HEK293 (cell line): ENCODE measurements around the gene BDKRB2.

Source experiments
- CTCF ChIA-PET: fragments of 350-600 bp; formaldehyde crosslinking; extraction: SDS; loops from one replicate; lab custom pipeline; 2021; ENCODE audit warnings: antibody characterized with exemption; lab: Yijun Ruan, JAX
- POLR2A ChIA-PET: fragments of 300-600 bp; formaldehyde crosslinking; extraction: SDS; loops from one replicate; lab custom pipeline; 2020; ENCODE audit warnings: antibody characterized with exemption, inconsistent platforms; lab: Yijun Ruan, JAX
- H3K27ac ChIP-seq: fragments of 200-500 bp; sonication (Bioruptor generic); 2 replicates; pipeline ENCODE4 v1.5.1; 2014; ENCODE audit warnings: low read depth, low read length, control low read depth, inconsistent platforms; ENCODE audit errors: extremely low read depth
- H3K36me3 ChIP-seq, 2 experiments: fragments of 200-500 bp in 1 of 2; sonication (Bioruptor generic) in 1 of 2; 1 replicate in 1 of 2; 2 replicates in 1 of 2; pipeline ENCODE4 v1.5.1; 2014 to 2017; ENCODE audit warnings: inconsistent platforms in 2 of 2, low read length in 2 of 2; ENCODE audit not compliant: control insufficient read depth in 2 of 2, insufficient read depth in 1 of 2
- H3K4me1 ChIP-seq: fragments of 200-500 bp; sonication (Bioruptor generic); 2 replicates; pipeline ENCODE4 v1.5.1; 2014; ENCODE audit warnings: mild to moderate bottlenecking, low read length, inconsistent platforms; ENCODE audit not compliant: control insufficient read depth, insufficient read depth
- H3K4me3 ChIP-seq: 2 replicates; pipeline ENCODE4 v1.5.1; 2011; ENCODE audit warnings: low read depth, mild to moderate bottlenecking, control low read depth, low read length, moderate library complexity
- H3K9me3 ChIP-seq: fragments of 200-500 bp; sonication (Bioruptor generic); 2 replicates; pipeline ENCODE4 v1.5.1; 2014; ENCODE audit warnings: low read depth, low read length, inconsistent platforms; ENCODE audit not compliant: control insufficient read depth, insufficient read depth
- MYNN ChIP-seq: fragments of 450-650 bp; formaldehyde crosslinking; IDR thresholded peaks from 2 replicates; pipeline ENCODE4 v1.5.1; 2016; ENCODE audit warnings: missing biosample characterization, missing genetic modification characterization, borderline replicate concordance
- RBAK ChIP-seq: fragments of 450-650 bp; formaldehyde crosslinking; IDR thresholded peaks from 2 replicates; pipeline ENCODE4 v1.5.1; 2016; ENCODE audit warnings: missing biosample characterization, missing genetic modification characterization
- SETDB1 ChIP-seq: IDR thresholded peaks from one replicate; pipeline ENCODE4 v1.6.1; 2017; ENCODE audit warnings: mild to moderate bottlenecking, low read length, moderate library complexity, mixed read lengths; ENCODE audit not compliant: insufficient read length
- TRIM28 ChIP-seq: IDR thresholded peaks from 2 replicates; pipeline ENCODE4 v1.6.1; 2011; ENCODE audit warnings: low read length, control low read depth, borderline replicate concordance
- ZBTB1 ChIP-seq: fragments of 450-650 bp; formaldehyde crosslinking; IDR thresholded peaks from 2 replicates; pipeline ENCODE4 v1.5.1; 2016; ENCODE audit warnings: missing biosample characterization, missing genetic modification characterization
- ZBTB17 ChIP-seq: fragments of 450-650 bp; formaldehyde crosslinking; IDR thresholded peaks from 2 replicates; pipeline ENCODE4 v1.5.1; 2016; ENCODE audit warnings: missing biosample characterization, missing genetic modification characterization
- ZNF138 ChIP-seq: fragments of 450-650 bp; formaldehyde crosslinking; IDR thresholded peaks from 2 replicates; pipeline ENCODE4 v1.5.1; 2016; ENCODE audit warnings: missing biosample characterization, missing genetic modification characterization, borderline replicate concordance
- ZNF24 ChIP-seq: fragments of 450-650 bp; formaldehyde crosslinking; IDR thresholded peaks from 2 replicates; pipeline ENCODE4 v1.5.1; 2016; ENCODE audit warnings: missing biosample characterization, missing genetic modification characterization
- ZNF311 ChIP-seq: fragments of 450-650 bp; formaldehyde crosslinking; IDR thresholded peaks from 2 replicates; pipeline ENCODE4 v1.5.1; 2017; ENCODE audit warnings: missing biosample characterization, missing genetic modification characterization, borderline replicate concordance
- ZNF335 ChIP-seq: fragments of 450-650 bp; formaldehyde crosslinking; conservative IDR thresholded peaks from 2 replicates; pipeline ENCODE4 v1.5.1; 2016; ENCODE audit warnings: missing biosample characterization, missing genetic modification characterization
- ZNF404 ChIP-seq: fragments of 450-650 bp; formaldehyde crosslinking; IDR thresholded peaks from 2 replicates; pipeline ENCODE4 v1.5.1; 2017; ENCODE audit warnings: missing biosample characterization, missing genetic modification characterization
- ZNF530 ChIP-seq: fragments of 450-650 bp; formaldehyde crosslinking; IDR thresholded peaks from 2 replicates; pipeline ENCODE4 v1.5.1; 2016; ENCODE audit warnings: low read depth, missing biosample characterization, missing genetic modification characterization
- ZNF548 ChIP-seq: fragments of 450-650 bp; formaldehyde crosslinking; IDR thresholded peaks from 2 replicates; pipeline ENCODE4 v1.5.1; 2016; ENCODE audit warnings: missing biosample characterization, missing genetic modification characterization
- ZNF555 ChIP-seq: fragments of 450-650 bp; formaldehyde crosslinking; conservative IDR thresholded peaks from 2 replicates; pipeline ENCODE4 v1.5.1; 2017; ENCODE audit warnings: missing biosample characterization, mild to moderate bottlenecking, missing genetic modification characterization, inconsistent platforms
- ZNF624 ChIP-seq: fragments of 450-650 bp; formaldehyde crosslinking; IDR thresholded peaks from 2 replicates; pipeline ENCODE4 v1.5.1; 2017; ENCODE audit warnings: missing biosample characterization, missing genetic modification characterization
- ZNF629 ChIP-seq: fragments of 450-650 bp; formaldehyde crosslinking; IDR thresholded peaks from 2 replicates; pipeline ENCODE4 v1.5.1; 2017; ENCODE audit warnings: missing biosample characterization, missing genetic modification characterization
- ZNF76 ChIP-seq: fragments of 450-650 bp; formaldehyde crosslinking; IDR thresholded peaks from 2 replicates; pipeline ENCODE4; 2016; ENCODE audit warnings: low read depth, missing biosample characterization, missing genetic modification characterization, borderline replicate concordance
- ZNF830 ChIP-seq: fragments of 450-650 bp; IDR thresholded peaks from 2 replicates; pipeline ENCODE4 v1.5.0; 2018; ENCODE audit warnings: missing biosample characterization, missing genetic modification characterization, low read depth, mild to moderate bottlenecking, moderate library complexity
- ZSCAN16 ChIP-seq: fragments of 450-650 bp; formaldehyde crosslinking; IDR thresholded peaks from 2 replicates; pipeline ENCODE4 v1.5.1; 2016; ENCODE audit warnings: missing biosample characterization, missing genetic modification characterization
- TF ChIP-seq, protein P1 (sequence below): fragments of 450-650 bp; formaldehyde crosslinking; IDR thresholded peaks from 2 replicates; pipeline ENCODE4 v1.5.1; 2016; ENCODE audit warnings: missing biosample characterization, missing genetic modification characterization
- TF ChIP-seq, protein P2 (sequence below): fragments of 450-650 bp; formaldehyde crosslinking; IDR thresholded peaks from 2 replicates; pipeline ENCODE4 v1.5.1; 2016; ENCODE audit warnings: missing biosample characterization, missing genetic modification characterization
- TF ChIP-seq, protein P3 (sequence below): fragments of 450-650 bp; formaldehyde crosslinking; IDR thresholded peaks from 2 replicates; pipeline ENCODE4 v1.5.1; 2017; ENCODE audit warnings: missing biosample characterization, missing genetic modification characterization
- TF ChIP-seq, protein P4 (sequence below): fragments of 450-650 bp; formaldehyde crosslinking; IDR thresholded peaks from 2 replicates; pipeline ENCODE4 v1.5.1; 2016; ENCODE audit warnings: missing biosample characterization, missing genetic modification characterization
- TF ChIP-seq, protein P5 (sequence below): IDR thresholded peaks from 2 replicates; pipeline ENCODE4 v1.6.1; 2011; ENCODE audit warnings: mild to moderate bottlenecking, low read depth, low read length, borderline replicate concordance
- TF ChIP-seq, protein P6 (sequence below): fragments of 450-650 bp; formaldehyde crosslinking; IDR thresholded peaks from 2 replicates; pipeline ENCODE4 v1.5.1; 2017; ENCODE audit warnings: missing biosample characterization, mild to moderate bottlenecking, missing genetic modification characterization, moderate library complexity

BDKRB2 gene

DNA sequence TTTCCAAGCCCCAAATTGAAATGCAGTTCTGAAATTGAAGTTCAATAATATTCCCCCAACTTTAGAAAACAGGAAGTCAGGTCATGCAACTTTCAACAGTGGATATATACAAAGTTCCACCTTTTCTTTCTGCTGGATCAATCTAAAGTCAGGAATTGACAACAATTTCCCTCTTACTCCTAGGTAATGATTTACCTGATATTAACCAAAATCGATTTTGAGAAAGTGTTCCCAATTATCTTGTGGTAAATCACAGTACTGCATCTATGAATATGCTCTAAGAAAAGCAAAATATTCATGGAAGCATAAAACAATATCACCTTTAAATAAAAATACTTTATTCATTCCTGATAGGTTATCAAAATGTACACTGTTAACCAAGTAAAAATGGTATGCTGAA lies 79.8 kb downstream of the BDKRB2 start:
- Histone ChIP-seq H3K9me3 (no peaks in the 10 kb centered on the region), H3K4me1 (no peaks in the 10 kb centered on the region), H3K4me3 (no peak overlapping the region), H3K36me3 (peaks cover under 1 to 51% of the 10 kb centered on the region in 2 experiments), H3K27ac (no peak overlapping the region)
- CTCF ChIA-PET: interaction anchor here (1.0 to 1.5 kb wide), 2 partner anchors 10 to 186 kb away, joined by 3 read pairs; no protein-coding TSS in a partner anchor
- TF ChIP-seq, protein P1, sequence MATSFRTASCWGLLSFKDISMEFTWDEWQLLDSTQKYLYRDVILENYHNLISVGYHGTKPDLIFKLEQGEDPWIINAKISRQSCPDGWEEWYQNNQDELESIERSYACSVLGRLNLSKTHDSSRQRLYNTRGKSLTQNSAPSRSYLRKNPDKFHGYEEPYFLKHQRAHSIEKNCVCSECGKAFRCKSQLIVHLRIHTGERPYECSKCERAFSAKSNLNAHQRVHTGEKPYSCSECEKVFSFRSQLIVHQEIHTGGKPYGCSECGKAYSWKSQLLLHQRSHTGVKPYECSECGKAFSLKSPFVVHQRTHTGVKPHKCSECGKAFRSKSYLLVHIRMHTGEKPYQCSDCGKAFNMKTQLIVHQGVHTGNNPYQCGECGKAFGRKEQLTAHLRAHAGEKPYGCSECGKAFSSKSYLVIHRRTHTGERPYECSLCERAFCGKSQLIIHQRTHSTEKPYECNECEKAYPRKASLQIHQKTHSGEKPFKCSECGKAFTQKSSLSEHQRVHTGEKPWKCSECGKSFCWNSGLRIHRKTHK: no peak
- TF ChIP-seq ZNF830 (tag by site-specific recombination) (no peak), ZBTB1 (tag by site-specific recombination) (no peak), TRIM28 (no peak), ZNF311 (no peak), ZNF624 (tag by site-specific recombination) (no peak)
- POLR2A ChIA-PET: no interaction called here

DNA sequence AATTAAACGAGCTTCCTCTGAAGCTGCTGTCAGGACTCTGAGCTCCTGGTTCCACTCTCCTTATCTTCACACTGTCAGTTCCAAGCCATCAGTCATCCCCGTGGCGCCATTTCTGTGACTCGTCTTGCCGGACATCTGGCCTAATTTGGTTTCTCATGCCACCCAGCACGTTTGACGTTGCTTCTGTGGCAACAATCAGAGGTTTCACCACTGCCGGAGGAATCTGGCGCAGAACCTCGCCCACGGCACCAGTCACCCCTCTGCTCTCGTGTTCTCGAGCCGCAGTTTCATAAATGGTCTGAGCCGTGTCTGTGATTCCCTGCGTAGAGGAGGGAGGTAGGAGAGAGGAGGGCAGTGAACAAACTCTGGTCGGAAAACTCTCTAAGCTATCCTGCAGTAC lies 81.0 kb downstream of the BDKRB2 start:
- POLR2A ChIA-PET: no interaction called here
- CTCF ChIA-PET: interaction anchor here (0.6 to 2.0 kb wide), 3 partner anchors 10 to 694 kb away, joined by 3 to 12 read pairs (median 3); no protein-coding TSS in a partner anchor
- peaks cover 9 to 63% of the 10 kb centered on the region in 2 experiments for H3K36me3 ChIP-seq
- no peaks in the 10 kb centered on the region for H3K9me3 ChIP-seq
- no peak overlapping the region for H3K27ac ChIP-seq
- no peak overlapping the region for H3K4me3 ChIP-seq
- H3K4me1 ChIP-seq: no peaks in the 10 kb centered on the region
- TF ChIP-seq ZNF335 (tag by site-specific recombination) (no peak), ZNF76 (no peak), SETDB1 (no peak), ZNF555 (tag by site-specific recombination) (no peak), ZNF404 (no peak), RBAK (tag by site-specific recombination) (no peak), ZNF629 (tag by site-specific recombination) (no peak), ZNF548 (tag by site-specific recombination) (no peak), ZNF530 (tag by site-specific recombination) (no peak), ZNF138 (no peak), MYNN (tag by site-specific recombination) (no peak), ZNF24 (tag by site-specific recombination) (no peak), ZSCAN16 (tag by site-specific recombination) (no peak), ZBTB17 (tag by site-specific recombination) (no peak)
- TF ChIP-seq, protein P2, sequence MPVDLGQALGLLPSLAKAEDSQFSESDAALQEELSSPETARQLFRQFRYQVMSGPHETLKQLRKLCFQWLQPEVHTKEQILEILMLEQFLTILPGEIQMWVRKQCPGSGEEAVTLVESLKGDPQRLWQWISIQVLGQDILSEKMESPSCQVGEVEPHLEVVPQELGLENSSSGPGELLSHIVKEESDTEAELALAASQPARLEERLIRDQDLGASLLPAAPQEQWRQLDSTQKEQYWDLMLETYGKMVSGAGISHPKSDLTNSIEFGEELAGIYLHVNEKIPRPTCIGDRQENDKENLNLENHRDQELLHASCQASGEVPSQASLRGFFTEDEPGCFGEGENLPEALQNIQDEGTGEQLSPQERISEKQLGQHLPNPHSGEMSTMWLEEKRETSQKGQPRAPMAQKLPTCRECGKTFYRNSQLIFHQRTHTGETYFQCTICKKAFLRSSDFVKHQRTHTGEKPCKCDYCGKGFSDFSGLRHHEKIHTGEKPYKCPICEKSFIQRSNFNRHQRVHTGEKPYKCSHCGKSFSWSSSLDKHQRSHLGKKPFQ (tag by site-specific recombination): no peak
- TF ChIP-seq, protein P3, sequence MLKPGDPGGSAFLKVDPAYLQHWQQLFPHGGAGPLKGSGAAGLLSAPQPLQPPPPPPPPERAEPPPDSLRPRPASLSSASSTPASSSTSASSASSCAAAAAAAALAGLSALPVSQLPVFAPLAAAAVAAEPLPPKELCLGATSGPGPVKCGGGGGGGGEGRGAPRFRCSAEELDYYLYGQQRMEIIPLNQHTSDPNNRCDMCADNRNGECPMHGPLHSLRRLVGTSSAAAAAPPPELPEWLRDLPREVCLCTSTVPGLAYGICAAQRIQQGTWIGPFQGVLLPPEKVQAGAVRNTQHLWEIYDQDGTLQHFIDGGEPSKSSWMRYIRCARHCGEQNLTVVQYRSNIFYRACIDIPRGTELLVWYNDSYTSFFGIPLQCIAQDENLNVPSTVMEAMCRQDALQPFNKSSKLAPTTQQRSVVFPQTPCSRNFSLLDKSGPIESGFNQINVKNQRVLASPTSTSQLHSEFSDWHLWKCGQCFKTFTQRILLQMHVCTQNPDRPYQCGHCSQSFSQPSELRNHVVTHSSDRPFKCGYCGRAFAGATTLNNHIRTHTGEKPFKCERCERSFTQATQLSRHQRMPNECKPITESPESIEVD (tag by site-specific recombination): no peak
- TF ChIP-seq, protein P4, sequence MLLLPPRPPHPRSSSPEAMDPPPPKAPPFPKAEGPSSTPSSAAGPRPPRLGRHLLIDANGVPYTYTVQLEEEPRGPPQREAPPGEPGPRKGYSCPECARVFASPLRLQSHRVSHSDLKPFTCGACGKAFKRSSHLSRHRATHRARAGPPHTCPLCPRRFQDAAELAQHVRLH (tag by site-specific recombination): no peak
- TF ChIP-seq, protein P5, sequence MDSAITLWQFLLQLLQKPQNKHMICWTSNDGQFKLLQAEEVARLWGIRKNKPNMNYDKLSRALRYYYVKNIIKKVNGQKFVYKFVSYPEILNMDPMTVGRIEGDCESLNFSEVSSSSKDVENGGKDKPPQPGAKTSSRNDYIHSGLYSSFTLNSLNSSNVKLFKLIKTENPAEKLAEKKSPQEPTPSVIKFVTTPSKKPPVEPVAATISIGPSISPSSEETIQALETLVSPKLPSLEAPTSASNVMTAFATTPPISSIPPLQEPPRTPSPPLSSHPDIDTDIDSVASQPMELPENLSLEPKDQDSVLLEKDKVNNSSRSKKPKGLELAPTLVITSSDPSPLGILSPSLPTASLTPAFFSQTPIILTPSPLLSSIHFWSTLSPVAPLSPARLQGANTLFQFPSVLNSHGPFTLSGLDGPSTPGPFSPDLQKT: no peak
- TF ChIP-seq, protein P6, sequence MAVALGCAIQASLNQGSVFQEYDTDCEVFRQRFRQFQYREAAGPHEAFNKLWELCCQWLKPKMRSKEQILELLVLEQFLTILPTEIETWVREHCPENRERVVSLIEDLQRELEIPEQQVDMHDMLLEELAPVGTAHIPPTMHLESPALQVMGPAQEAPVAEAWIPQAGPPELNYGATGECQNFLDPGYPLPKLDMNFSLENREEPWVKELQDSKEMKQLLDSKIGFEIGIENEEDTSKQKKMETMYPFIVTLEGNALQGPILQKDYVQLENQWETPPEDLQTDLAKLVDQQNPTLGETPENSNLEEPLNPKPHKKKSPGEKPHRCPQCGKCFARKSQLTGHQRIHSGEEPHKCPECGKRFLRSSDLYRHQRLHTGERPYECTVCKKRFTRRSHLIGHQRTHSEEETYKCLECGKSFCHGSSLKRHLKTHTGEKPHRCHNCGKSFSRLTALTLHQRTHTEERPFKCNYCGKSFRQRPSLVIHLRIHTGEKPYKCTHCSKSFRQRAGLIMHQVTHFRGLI (tag by site-specific recombination): no peak
